ENCODE results near the gene LRCH1.

LRCH1 gene

GRCh38 chr13:46595136-46595884 is 42.3 kb downstream of the LRCH1 start:
- DNase-seq: no peak

DNA sequence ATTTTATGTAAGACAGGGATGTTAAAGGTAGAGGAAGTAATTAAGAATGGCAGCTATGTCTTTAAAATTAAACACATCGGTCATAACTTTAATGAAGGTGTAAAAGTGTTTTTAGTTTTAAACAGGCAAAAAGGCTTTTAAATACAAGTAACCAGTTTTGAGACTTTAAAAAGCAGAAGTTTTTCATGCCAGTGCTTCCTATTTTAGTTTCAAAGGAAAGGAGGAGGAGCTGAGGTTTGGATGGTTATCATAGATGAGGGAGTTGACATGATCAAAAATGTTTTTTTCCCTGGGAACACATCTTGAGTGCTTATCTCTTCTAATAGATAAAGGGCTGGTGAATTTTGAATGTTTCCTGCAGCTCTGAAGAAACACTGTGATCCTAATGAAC is 42.9 kb downstream of the LRCH1 start:
- no peak for DNase-seq

DNA sequence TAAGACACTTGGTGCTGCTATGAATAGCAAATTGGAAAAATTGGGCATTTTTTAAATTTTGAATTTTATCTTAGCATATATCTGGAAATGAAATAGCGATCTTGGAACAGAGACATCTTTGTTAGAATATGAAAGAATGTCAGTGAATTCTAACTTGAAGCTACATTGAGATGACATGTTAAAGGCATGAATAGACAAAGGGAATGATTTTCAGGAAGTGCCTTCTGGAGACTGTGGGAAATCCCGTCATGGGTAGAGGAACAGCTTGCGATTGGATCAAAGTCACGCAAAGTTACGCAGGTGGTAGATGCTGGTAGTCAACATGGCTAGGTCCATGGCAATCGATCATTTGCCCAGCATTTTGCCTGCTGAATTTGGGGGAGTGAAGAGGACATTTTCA is 43.5 kb downstream of the LRCH1 start:
- DNase-seq: no peak

- DNase-seq: no peak
Measured at GRCh38 chr13:46598140-46598819, 45.3 kb downstream of the LRCH1 start.

GRCh38 chr13:46598820-46599180 is 45.8 kb downstream of the LRCH1 start:
- no peak for DNase-seq

- no peak for DNase-seq
Measured at GRCh38 chr13:46600943-46601311, 48.0 kb downstream of the LRCH1 start.

DNA sequence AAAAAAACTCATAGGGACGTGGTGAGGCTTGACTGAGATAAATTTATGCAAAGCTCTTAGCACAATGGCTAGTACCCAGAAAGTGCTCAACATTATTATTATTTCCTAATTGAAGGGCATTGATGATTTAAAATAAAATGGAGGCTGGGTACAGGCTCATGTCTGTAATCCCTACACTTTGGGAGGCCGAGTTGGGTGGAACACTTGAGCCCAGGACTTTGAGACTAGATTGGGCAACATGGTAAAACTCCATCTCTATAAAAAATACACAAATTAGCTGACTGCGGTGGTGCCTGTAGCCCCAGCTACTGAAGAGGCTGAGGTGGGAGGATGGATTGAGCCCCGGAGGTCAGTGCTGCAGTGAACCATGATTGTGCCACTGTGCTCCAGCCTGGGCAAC is 49.6 kb downstream of the LRCH1 start:
- DNase-seq: no peak

GRCh38 chr13:46603165-46603603 is 50.2 kb downstream of the LRCH1 start:
- no peak for DNase-seq

DNA sequence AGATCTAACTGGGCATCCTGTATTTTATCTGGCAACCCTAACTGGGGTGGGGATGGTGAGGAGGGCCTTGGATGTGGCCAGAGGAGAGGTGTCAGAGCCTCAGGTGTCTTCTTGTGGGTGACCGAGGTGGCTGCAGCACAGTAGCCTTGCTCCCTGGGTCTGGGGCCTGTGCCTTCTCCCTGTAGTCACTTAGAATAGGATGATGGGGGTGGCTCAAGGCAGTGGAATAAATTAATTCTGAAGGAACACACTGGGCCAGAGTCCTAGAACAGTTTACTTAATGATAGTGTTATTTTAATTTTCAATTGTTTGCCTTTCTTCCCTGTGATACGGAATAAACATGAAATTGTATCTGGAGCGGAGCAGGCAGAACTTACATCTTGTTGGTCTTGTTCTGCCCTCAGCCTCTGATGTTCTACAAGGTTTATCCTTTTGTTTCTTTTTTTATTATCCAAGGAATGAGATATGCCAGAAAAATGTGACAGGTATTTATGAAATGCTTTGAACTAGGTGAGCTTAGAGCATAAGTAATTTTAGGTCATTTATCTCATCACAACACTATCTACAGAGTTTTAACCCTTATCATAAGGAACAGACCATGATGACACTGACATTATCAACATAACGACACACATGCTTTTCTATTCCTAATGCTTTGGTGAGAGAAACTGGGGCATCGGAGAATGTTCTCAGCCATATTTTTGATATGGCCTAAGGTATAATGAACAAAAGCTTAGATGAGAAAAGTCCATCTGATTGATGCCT is 51.4 kb downstream of the LRCH1 start:
- no peak for DNase-seq

DNA sequence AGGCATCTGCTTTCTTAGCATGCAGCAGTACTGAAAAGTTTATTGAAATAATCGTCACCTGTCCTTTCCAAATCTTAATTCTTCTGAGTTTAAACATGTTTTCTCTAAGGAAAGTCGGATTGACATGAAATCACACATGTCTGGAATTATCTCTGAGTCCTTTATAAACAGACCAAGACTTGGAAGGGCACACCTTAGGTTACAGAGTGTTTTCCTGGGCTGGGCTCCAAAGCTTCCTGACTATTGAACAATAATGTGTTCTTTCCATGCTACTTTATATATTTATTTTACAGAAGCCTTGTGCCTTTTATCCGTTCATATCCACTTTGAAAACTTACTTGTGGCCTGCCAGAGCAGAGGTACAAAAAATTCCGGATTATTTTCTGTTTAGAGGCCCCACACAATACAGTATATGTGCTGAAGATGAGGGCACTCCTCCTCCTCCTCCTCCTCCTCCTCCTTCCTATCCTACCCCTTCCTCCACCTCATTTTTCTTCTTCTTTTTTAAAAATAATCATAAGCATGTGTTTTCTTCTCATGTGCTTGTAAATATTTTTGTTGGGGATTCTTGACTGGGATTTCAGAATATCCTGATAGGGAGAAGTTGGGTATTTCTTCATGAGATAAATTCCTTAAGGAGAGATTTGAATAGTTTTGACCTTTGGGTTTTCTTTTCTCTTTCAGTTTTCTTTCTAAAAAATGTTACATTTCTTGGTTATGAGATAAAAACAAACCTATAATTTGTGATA is 52.3 kb downstream of the LRCH1 start:
- DNase-seq: no peak

DNA sequence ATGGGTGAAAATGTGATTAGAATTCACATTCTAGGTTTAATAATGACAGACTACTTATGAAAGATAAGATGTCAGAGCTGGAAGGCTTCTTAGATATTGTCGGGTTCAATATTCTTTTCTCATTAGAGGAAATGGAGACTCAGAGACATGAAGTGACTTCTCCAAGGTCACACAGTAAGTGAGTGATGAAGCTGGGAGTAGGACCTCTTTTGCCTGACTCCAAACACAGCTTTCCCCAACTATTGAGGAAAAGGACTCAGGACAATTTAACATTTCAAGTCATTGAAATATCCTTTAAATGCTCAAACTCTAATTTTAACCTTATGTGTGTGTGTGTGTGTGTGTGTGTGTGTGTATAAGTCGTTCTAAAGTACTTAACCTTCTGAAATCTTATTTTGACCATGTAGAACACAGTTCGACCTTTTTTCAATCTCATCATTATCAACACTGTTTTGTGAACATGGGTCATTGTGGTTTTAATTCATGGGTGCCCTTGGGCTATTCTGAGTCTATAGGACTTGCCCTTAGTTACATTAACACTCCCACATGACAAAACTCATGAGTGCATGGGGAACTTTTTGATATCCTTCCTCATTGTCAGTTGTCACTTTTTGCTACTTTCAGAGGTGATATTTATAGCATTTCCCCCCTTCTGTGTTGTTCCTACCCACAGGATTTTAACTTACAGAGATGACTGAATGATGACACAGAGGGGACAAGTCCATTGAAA is 53.0 kb downstream of the LRCH1 start:
- DNase-seq: no peak

DNA sequence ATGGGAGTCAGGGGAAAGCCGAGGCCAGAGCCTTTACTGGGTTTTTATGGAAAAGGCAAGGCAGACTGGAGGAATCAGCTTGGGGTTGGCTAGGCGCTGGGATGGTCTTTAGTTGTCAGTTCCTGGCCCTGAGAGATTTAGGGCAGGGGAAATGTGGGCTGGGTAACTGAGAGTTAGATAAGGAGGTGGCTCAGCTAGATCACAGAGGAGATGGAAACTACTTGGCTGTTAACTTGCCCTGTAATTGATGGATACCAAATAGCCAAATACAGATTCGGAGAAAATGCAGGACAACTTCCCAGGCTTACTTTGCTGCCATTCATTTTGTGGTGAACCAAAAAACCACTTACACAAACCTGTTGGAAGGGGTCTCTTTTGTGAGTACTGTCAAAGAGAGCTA is 54.0 kb downstream of the LRCH1 start:
- DNase-seq: no peak

DNA sequence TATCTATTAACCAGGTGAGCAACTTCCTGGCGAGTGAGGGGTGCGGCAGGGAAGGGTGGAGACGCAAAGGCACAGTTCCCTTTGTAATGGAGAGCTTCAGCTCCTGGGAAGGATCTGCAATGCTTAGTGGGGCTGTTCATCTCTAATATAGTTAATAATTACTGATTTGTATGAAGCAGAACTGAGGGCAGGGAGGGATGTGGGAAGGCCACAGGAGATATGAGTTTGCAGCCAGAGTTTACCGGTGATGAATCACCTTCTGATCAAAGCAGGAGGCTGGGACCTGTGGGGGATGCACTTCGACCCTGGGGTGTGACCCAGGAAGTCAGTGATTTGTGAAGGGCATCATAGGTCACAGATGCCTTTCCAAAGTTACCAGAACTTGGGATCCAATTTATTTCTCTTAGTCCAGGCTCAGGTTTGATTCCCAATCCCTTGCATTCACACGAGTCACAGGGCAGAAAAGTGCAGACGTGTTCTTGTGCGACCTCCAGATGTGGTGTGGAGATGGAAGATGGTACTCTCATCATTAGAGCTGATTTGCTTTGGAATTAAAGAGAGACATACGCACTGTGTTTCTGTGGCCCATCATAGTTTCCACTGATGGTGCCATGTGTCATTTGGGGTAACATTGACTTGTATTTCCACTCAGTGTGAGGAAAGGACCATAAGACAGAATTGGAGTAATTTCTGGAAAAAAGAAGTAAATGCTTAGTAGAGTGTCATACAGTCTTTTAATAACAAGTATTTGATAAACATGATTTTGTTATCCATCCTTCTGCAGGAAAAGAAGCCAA is 55.0 kb downstream of the LRCH1 start:
- no peak for DNase-seq

GRCh38 chr13:46609052-46609451 is 56.1 kb downstream of the LRCH1 start:
- no peak for DNase-seq

DNA sequence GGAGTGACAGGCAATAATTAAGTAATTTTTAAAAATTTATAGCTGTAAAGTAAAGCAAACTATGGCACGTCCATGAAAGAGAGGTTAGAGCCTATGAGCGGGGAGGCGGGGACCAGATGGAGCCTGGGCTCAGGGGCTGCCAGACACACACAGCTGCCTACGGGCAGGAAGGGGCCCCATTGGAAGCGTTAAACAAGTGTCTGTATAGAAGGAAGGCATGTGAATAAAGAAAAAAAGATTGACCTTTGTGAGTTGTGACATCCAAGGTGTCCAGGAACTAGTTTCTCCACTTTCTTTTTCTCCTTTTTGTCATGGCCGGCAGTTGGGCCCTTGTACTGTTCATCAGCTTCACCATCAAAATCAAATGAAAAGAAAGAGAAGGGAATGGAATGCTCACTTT is 56.8 kb downstream of the LRCH1 start:
- DNase-seq: no peak

DNA sequence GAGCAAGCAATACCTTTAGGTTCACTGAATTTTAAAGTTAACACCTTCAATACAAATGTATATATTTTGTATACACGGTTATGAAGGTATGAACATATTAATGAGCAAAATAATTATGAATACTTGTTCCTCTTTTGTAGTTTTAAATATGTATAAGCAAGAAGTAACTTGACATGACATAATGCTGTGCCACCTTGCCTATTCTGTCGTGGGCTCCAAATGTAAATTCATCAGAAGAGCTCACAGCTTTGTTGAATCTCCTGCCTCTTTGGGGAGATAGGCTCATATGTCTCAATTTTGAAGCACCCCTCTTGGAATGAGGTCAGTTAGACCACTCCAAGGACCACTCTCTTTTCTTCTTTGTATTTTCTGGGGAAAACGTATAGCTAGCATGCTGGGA is 59.3 kb downstream of the LRCH1 start:
- no peak for DNase-seq

DNA sequence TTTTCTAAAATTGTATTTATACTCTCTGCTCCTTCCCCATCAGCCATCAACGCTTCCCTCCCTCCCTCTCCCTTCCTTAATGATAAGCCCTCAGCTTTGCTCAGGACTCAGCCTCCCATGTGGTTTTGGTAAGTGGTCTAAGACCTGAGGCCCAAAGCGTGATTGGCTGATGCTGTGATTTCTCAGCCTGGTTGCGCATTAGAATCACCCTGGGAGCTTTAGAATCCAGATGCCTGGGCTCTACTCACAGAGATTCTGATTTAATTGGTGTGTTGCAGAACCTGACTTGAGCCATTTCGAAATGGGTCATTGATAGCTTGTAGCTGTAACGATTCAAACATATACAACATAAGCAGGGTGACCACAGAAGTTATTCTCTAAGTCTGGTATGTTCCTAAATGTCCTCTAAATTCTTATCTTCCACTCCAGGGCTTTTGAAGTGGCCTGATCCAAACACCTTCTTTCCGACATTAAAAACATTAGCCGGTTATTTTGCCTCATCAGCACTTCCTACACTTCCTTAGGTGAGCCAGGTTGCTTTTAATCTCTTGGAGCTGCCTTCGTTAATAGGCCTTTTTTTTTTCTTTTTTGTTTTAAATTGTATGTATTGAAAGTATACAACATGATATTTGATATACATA is 60.6 kb downstream of the LRCH1 start:
- no peak for DNase-seq

DNA sequence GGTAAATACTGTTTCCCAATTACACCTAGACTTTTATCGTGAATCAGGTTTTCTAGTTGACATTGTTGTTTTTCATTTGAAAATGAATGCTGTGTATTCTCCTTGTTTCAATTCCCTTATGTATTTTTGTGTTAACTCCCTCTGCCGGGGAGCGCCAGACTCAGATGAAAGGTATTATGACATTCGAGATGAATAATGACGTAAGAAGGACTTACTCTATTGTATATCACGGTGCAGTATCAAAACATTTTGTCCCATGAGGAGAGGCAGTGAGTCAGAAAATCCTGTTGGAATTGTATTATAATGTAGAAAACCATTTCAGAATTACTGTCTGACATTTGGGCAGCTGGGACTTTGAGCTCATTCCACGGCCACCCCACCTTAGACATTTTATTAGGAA is 61.6 kb downstream of the LRCH1 start:
- DNase-seq: no peak

DNA sequence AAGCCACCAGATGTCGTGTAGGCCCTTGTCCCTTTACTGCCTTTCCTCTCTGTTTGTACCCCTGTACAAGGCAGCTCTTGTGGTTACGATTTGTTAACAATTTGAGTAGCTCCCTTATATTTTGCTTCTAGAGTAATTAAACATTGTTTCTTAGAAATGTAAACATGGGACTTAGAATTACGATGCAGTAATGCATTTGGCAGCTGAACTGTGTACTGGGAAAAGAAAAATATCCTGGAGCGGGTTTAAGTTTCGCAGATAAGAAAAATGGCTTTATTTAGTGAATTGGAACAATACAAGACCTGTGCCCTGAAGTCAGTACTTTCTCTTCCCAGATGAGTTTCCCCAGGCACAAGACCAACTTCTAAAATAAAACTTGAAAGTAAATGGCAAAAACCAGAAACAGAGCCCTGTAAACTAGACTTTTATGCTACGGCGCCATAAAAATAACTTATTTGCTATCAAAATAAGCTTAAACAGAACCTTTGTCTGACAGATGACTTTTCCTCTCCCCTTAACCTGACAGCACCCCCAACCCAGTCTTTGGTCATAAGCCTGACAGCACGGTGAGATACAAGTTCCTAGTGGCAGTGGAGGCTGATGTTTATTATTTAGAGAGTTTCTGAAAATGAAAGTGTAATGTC is 63.0 kb downstream of the LRCH1 start:
- no peak for DNase-seq

DNA sequence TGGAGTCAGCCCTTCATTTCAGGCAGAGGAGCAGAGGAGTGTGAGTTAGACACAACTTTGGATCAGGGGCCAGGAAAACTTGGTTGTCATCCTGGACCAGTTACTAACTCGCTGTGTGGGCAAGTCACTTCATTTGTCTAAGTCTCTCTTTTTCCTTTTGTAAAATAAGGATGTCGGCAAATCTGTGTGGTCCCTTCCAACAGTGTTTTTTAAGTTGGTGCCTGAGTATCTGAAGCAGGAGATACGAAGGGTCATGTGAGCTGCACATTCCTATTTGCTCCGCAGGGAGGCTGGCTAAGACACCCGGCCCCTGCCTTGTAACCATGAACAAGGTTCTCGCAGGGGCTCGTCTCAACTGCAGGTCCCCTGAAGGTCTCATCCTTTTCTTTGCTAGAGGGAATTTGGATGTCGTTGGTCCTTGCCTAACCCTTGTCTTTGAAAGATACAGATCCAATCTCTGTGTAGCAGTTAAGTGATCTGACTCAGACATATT is 64.3 kb downstream of the LRCH1 start:
- no peak for DNase-seq

DNA sequence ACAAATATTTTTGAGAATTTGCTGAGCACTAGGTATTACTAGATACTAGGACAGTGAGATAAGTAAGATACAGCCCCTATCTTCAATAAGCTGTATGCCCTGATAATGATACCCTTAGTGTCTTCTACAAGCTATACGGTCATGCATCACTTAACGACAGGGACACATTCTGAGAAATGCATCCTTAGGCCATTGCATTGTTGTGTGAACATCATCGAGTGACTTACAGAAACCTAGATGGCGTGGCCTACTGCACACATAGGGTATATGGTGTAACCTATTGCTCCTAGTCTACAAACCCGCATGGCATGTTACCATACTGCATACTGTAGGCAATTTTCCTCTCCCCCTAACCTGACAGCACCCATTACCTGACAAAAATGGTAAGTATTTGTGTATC is 64.9 kb downstream of the LRCH1 start:
- DNase-seq: no peak
